Chondrocyte (in vitro differentiated cells): ENCODE data around the gene WWC1. TPM values are rescaled to one million over a fixed set of nuclear protein-coding genes. Genes with fewer than 3 reads are reported as not detected.
"Not testable (repeated sequence)": the region's sequence is repeated elsewhere in the genome, so short reads cannot be mapped to it uniquely, and the experiment has no call there.

ENCODE experiments used
- DNase-seq: peaks from one replicate; pipeline ENCODE4 v3.0.0; 2021; ENCODE audit warnings: mixed read lengths, low spot score
- H3K27ac Mint-ChIP-seq: one replicate; pipeline ENCODE4 v1.8.0; 2021; ENCODE audit warnings: mild to moderate bottlenecking, moderate library complexity, mixed read lengths; ENCODE audit not compliant: unreplicated experiment
- H3K27me3 Mint-ChIP-seq: 2 replicates; pipeline ENCODE4 v1.8.0; 2021; ENCODE audit warnings: low read depth, mixed read lengths
- H3K36me3 Mint-ChIP-seq: 2 replicates; pipeline ENCODE4 v1.8.0; 2021; ENCODE audit warnings: low read depth, mixed read lengths
- H3K4me1 Mint-ChIP-seq: 2 replicates; pipeline ENCODE4 v1.8.0; 2021; ENCODE audit warnings: low read depth, mild to moderate bottlenecking, mixed read lengths
- H3K4me3 Mint-ChIP-seq: one replicate; pipeline ENCODE4 v1.8.0; 2021; ENCODE audit warnings: mild to moderate bottlenecking, moderate library complexity, mixed read lengths; ENCODE audit not compliant: unreplicated experiment
- H3K9me3 Mint-ChIP-seq: 2 replicates; pipeline ENCODE4 v1.8.0; 2021; ENCODE audit warnings: low read depth, mixed read lengths
- total RNA-seq: library from RNA; stranded (reverse); gene quantifications from 3 replicates; pipeline ENCODE4 v1.2.1, GENCODE V29; 2021
- TF ChIP-seq, protein P1 (sequence below): fragments of 200-600 bp; sonication (generic); IDR thresholded peaks from 2 replicates; pipeline ENCODE4 v1.5.0; 2021; ENCODE audit warnings: antibody characterized with exemption, mild to moderate bottlenecking, moderate library complexity

The WWC1 gene
- total RNA-seq, 1 donor from 2014 or later = 2.1 TPM

DNA sequence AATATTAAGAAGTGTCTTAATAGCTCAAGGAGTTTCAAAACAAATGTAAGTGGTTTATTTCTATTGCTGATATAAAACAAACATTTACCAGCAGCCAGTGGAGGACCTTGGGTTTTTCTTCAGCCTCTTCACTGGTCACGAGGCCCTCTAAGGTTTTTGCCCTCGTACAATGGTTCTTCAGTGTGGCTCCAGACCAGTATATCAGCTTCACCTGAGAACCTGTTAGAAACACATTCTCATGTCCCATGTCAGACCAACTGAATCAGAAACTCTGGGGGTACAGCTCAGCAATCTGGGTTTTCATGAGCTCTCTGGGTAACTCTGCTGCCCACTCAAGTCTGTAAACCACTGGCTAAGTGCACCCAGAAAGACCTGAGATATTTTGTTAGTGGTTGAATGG, 12.9 kb downstream of the WWC1 start:
- no peak overlapping the region for H3K4me3 Mint-ChIP-seq
- H3K36me3 Mint-ChIP-seq = peaks cover 1% of the 10 kb centered on the region
- H3K4me1 Mint-ChIP-seq = no peaks in the 10 kb centered on the region
- DNase-seq = no peak
- H3K27ac Mint-ChIP-seq = no peak overlapping the region
- TF ChIP-seq, protein P1, sequence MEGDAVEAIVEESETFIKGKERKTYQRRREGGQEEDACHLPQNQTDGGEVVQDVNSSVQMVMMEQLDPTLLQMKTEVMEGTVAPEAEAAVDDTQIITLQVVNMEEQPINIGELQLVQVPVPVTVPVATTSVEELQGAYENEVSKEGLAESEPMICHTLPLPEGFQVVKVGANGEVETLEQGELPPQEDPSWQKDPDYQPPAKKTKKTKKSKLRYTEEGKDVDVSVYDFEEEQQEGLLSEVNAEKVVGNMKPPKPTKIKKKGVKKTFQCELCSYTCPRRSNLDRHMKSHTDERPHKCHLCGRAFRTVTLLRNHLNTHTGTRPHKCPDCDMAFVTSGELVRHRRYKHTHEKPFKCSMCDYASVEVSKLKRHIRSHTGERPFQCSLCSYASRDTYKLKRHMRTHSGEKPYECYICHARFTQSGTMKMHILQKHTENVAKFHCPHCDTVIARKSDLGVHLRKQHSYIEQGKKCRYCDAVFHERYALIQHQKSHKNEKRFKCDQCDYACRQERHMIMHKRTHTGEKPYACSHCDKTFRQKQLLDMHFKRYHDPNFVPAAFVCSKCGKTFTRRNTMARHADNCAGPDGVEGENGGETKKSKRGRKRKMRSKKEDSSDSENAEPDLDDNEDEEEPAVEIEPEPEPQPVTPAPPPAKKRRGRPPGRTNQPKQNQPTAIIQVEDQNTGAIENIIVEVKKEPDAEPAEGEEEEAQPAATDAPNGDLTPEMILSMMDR = no peak
- no peaks in the 10 kb centered on the region for H3K9me3 Mint-ChIP-seq
- peaks cover 6% of the 10 kb centered on the region for H3K27me3 Mint-ChIP-seq

DNA sequence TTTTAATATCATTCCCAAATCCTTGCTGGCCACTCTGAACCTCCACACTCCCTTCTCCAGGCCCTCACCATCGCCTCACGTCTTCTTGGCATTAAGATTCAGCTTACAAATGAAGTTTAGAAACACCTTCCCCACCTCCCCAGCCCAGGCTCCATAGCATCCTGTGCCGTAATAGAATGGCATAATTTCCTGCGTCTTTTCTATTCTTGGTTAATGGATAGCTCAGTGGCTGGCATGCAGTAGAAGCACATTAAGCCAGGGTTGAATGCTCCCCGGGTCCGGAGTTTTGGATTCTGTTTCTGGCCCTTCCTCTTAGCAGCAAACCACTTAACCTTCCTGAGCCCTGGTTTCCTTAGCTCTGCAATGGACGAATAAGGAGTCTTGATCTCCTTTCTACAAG, 13.8 kb downstream of the WWC1 start:
- no peak overlapping the region for H3K27ac Mint-ChIP-seq
- peaks cover 6% of the 10 kb centered on the region for H3K27me3 Mint-ChIP-seq
- no peak overlapping the region for H3K4me3 Mint-ChIP-seq
- peaks cover 1% of the 10 kb centered on the region for H3K36me3 Mint-ChIP-seq
- no peak for DNase-seq
- no peaks in the 10 kb centered on the region for H3K4me1 Mint-ChIP-seq
- TF ChIP-seq, protein P1 = no peak
- no peaks in the 10 kb centered on the region for H3K9me3 Mint-ChIP-seq

DNA sequence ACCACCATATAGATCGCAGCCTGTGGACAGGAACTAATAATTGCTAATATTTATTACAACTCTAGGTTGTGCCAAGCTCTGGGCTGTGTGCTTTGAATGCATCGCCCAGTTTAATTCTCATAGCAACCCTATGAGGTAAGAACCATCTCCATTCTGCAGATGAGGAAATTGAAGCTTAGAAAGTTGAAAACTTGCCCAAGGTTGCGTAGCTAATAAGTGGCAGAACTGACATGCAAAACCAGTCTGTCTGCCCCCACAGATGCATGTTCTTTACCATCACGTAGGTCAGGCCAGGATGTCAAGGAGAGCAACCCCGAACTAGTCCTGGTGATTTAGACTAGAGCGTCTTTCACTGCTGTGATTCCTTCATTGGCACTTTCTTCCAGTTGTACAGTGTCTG, 15.6 kb downstream of the WWC1 start:
- DNase-seq = no peak
- TF ChIP-seq, protein P1 = no peak
- H3K27ac Mint-ChIP-seq = no peak overlapping the region
- no peak overlapping the region for H3K4me3 Mint-ChIP-seq
- no peaks in the 10 kb centered on the region for H3K4me1 Mint-ChIP-seq
- peaks cover under 1% of the 10 kb centered on the region for H3K36me3 Mint-ChIP-seq
- H3K9me3 Mint-ChIP-seq = no peaks in the 10 kb centered on the region
- H3K27me3 Mint-ChIP-seq = peaks cover 6% of the 10 kb centered on the region

DNA sequence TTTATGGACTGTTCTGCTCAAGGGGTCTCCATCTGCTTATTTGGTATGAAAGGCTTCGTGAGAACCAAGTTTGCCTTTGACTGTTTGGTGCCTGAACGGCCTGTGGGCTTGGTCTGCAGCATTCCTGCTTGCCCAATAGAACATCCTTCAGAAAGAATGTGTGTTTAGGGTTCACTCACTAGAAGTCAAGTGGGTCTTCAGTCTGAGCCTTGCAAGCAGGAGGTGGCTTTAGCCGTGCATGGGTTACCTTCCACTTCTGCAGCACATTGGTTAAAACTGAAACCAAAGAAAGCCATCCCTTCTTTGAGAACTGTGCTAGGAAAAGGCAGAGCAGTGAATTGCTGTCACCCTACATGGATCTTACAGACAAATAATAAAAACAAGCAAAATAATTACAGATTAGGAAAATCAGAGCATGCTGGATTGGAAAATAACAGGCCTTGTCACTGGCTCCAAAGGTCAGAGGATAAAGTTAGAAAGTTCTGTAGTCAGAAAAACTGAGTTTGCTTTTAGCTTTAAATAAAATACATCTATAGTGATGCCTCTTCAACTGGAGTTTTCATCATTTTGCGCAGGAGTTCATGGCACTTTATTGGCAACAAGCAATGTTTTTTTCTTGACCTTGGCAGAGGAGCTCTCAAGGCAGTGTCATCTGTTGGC, 16.6 kb downstream of the WWC1 start:
- no peak for DNase-seq
- TF ChIP-seq, protein P1 = no peak
- Mint-ChIP-seq H3K4me3 (no peak overlapping the region), H3K27me3 (peaks cover 6% of the 10 kb centered on the region), H3K4me1 (no peaks in the 10 kb centered on the region), H3K36me3 (no peaks in the 10 kb centered on the region), H3K27ac (no peak overlapping the region), H3K9me3 (no peaks in the 10 kb centered on the region)

DNA sequence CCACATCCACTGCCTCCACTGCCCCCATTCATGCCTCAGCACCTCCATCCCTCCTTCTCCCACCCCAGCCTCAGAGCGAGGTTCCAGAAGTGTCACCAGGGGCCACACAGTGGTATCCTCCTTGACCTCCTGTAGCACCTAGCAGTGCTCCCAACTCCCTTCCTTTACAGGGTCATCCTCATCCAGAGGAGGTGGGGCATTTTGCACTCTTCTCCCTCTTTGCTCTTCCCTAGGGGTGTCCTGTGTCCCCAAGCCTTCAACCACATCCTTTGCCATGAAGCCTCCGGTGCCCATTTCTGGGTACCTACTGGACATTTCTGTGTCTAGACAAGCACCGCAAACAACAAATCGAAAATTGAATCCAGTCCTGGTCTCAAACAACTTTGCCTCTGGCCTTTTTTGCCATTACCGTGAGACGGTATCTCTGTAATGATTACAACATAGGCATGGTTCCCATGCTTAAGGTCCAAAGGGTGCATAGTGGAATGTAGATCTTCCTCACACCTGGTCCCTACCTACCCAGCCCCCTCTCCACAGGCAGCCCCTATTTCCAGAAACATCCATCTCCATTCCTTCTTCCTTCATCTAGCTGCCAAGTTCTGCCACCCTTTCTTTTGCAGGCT, 17.6 kb downstream of the WWC1 start:
- H3K36me3 Mint-ChIP-seq = no peaks in the 10 kb centered on the region
- no peak overlapping the region for H3K27ac Mint-ChIP-seq
- no peaks in the 10 kb centered on the region for H3K4me1 Mint-ChIP-seq
- no peaks in the 10 kb centered on the region for H3K9me3 Mint-ChIP-seq
- peaks cover 6% of the 10 kb centered on the region for H3K27me3 Mint-ChIP-seq
- TF ChIP-seq, protein P1 = no peak
- no peak for DNase-seq
- no peak overlapping the region for H3K4me3 Mint-ChIP-seq

DNA sequence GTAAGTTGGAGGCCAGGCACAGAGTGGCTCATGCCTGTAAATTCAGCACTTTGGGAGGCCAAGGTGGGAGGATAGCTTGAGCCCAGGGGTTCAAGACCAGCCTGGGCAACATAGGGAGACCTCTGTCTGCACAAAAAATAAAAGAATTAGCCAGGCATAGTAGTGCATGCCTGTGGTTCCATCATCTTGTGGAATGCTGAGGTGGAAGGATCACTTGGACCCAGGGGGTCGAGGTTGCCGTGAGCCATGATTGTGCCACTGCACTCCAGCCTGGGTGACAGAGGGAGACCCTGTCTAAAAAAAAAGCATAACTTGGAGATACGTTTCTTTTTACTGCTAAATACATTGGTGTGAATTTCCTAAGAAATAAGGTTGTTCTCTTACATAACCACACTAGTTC, 19.1 kb downstream of the WWC1 start:
- not testable (repeated sequence) for H3K27ac Mint-ChIP-seq, H3K4me3 Mint-ChIP-seq, H3K36me3 Mint-ChIP-seq, H3K27me3 Mint-ChIP-seq, DNase-seq, H3K4me1 Mint-ChIP-seq, H3K9me3 Mint-ChIP-seq
